ENCODE data around the gene CMTM8. TPM values are rescaled to one million over a fixed set of nuclear protein-coding genes. Genes with fewer than 3 reads are reported as not detected.

Gene CMTM8
- total and polyA plus RNA-seq, 9 donors, result 0.48 to 9.9 (median 2.1) TPM

- WGBS, 3 donors, result 61 to 73% (median 65%) methylated on average over 6 of the region's 6 CpGs
- DNase-seq, result no peak
- Histone ChIP-seq H3K4me1 (ENCODE audit: insufficient read depth) (no peaks in the 10 kb centered on the region), H3K4me3 (no peak overlapping the region), H3K9me3 (no peaks in the 10 kb centered on the region), H3K36me3 (no peaks in the 10 kb centered on the region), H3K27ac (no peak overlapping the region), H3K27me3 (no peaks in the 10 kb centered on the region)
- TF ChIP-seq EP300 (IDR thresholded peaks at IDR 0.05) (no peak), CTCF (IDR thresholded peaks at IDR 0.05) (no peak), POLR2A (IDR thresholded peaks at IDR 0.05) (no peak)
- intact Hi-C loops (cut with DNase I), result no loop called here
Observed at GRCh38 chr3:32414522-32415202, 176.2 kb downstream of the CMTM8 start.

- no peak overlapping the region for H3K27ac ChIP-seq
- H3K27me3 ChIP-seq, result no peaks in the 10 kb centered on the region
- DNase-seq, result no peak
- intact Hi-C loops (cut with DNase I), result no loop called here
- no peaks in the 10 kb centered on the region for H3K36me3 ChIP-seq
- H3K4me1 ChIP-seq (ENCODE audit: insufficient read depth), result peaks cover 7% of the 10 kb centered on the region
- H3K9me3 ChIP-seq, result no peaks in the 10 kb centered on the region
- H3K4me3 ChIP-seq, result no peak overlapping the region
- whole genome bisulfite sequencing, 3 donors, result 92 to 96% (median 94%) methylated on average over 2 of the region's 2 CpGs
- TF ChIP-seq EP300 (IDR thresholded peaks at IDR 0.05) (no peak), CTCF (IDR thresholded peaks at IDR 0.05) (no peak), POLR2A (IDR thresholded peaks at IDR 0.05) (no peak)
Observed at GRCh38 chr3:32419742-32420125, 181.3 kb downstream of the CMTM8 start.

Small RNA genes within 50 kb of the gene (small RNA-seq; reads per million reads assigned to genes)
- gene AC097639.2, result not detected

Other genes starting within 250 kb of the CMTM8 start
- gene GPD1L, start 132.1 kb upstream of the CMTM8 start, total RNA-seq, result 10 to 100 TPM; 22.6 to 37.4 (median 29.4) TPM
- 10 to 100 TPM; 14.4 to 38.4 TPM for gene GPD1L, start 132.1 kb upstream of the CMTM8 start, polyA plus RNA-seq
- 10 to 100 TPM in 3 of 7 donors, 1 to 10 TPM in 4; 2.7 to 63.4 (median 7.6) TPM for gene CMTM7, start 153.2 kb downstream of the CMTM8 start, total RNA-seq
- gene CMTM7, start 153.2 kb downstream of the CMTM8 start, polyA plus RNA-seq, result 10 to 100 TPM in 1 of 2 donors, 1 to 10 TPM in 1; 4.7 to 20.3 TPM